GM10266 (cell line): Measurements from ENCODE around the gene WNT1.

ENCODE experiments used
- DNase-seq: peaks from one replicate; pipeline ENCODE4 v3.0.0; 2012; ENCODE audit errors: extremely low spot score
- CTCF ChIP-seq: IDR thresholded peaks from 2 replicates; pipeline ENCODE4 v1.5.1; 2012; ENCODE audit warnings: mild to moderate bottlenecking, low read depth; ENCODE audit not compliant: control insufficient read depth, insufficient read depth; ENCODE audit errors: missing control alignments

WNT1 gene

GRCh38 chr12:48980389-48980952, 2.3 kb downstream of the WNT1 start:
- peak; percentile 64 for DNase-seq
- TF ChIP-seq CTCF: peak; percentile 32

- peak; percentile 30 for TF ChIP-seq CTCF
- peak; percentile 51 for DNase-seq
Observed at GRCh38 chr12:48980953-48981756, 3.0 kb downstream of the WNT1 start.

GRCh38 chr12:48981757-48982157, 3.6 kb downstream of the WNT1 start:
- no peak for DNase-seq
- no peak for TF ChIP-seq CTCF

- no peak for TF ChIP-seq CTCF
- no peak for DNase-seq
Observed at GRCh38 chr12:48982397-48983080, 4.4 kb downstream of the WNT1 start.

GRCh38 chr12:48985475-48985897, 7.4 kb downstream of the WNT1 start:
- no peak for TF ChIP-seq CTCF
- no peak for DNase-seq

- TF ChIP-seq CTCF: no peak
- DNase-seq: no peak
Observed at GRCh38 chr12:48985901-48986300, 7.8 kb downstream of the WNT1 start.

- DNase-seq: no peak
- no peak for TF ChIP-seq CTCF
Observed at GRCh38 chr12:48986720-48987291, 8.7 kb downstream of the WNT1 start.
